Heart left ventricle (tissue), 13 donors: ENCODE data around the gene KIF13A.

Experiments
- POLR2A ChIP-seq, 2 donors: fragments of 450-650 bp; IDR thresholded peaks; one replicate each; pipeline ENCODE4 v1.6.1; 2017; ENCODE audit warnings: antibody characterized with exemption in 2 of 2, mild to moderate bottlenecking in 2 of 2, moderate library complexity in 2 of 2
- TF ChIP-seq, protein P1 (sequence below), 12 donors: fragments of 200-600 bp; sonication (generic) in 4 of 12; IDR thresholded peaks; one replicate each; pipeline versions ENCODE4 v1.5.0 to v1.8.0; 2018 to 2022; ENCODE audit warnings: antibody characterized with exemption in 12 of 12, mild to moderate bottlenecking in 5 of 12
- donor health status: ischemic (EF 13 %, LVEDD 7.1; RV severe dilation, severe dysfunction).
- donor health status: DM: no; HTN: yes; CAD: no.
- donor health status: DM: no; HTN: no; CAD: no.
- donor health status: ischemic (EF 25% LVEDD 6.9; RV normal size, moderate dysfunction).
- donor health status: ischemic (EF 25% LVEDD 5.7; RV mildly dilated, moderate dysfunction).
- donor health status: ischemic (EF 35%, LVEDD 5.7; RV mildly dilated, moderate dysfunction).
- donor health status: nonischemic (EF 11% LVEDD 7.7; RV severe dilation, severe dysfunction).
- donor health status: DM: yes; HTN: yes; CAD: no.
- donor health status: PGD.
- donor health status: ischemic (EF 29% LVEDD 5.4; RV normal size, mild dysfunction).
- donor health status: nonischemic (EF 23%, LVEDD 6.1; RV moderate dilation, normal function).

DNA sequence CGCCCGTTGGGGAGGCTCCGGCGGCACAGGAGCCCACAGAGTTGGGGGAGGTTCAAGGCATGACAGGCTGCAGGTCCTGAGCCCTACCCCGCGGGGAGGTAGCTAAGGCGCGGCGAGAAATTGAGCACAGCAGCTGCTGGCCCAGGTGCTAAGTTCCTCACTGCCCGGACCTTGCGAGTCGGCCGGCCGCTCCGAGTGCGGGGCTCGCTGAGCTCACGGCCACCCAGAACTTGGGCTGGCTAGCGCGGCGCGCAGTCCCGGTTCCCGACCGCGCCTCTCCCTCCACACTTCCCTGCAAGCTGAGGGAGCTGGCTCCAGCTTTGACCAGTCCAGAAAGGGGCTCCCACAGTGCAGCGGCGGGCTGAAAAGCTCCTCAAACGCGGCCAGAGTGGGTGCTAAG, 23.9 kb upstream of the KIF13A start:
- TF ChIP-seq, protein P1, sequence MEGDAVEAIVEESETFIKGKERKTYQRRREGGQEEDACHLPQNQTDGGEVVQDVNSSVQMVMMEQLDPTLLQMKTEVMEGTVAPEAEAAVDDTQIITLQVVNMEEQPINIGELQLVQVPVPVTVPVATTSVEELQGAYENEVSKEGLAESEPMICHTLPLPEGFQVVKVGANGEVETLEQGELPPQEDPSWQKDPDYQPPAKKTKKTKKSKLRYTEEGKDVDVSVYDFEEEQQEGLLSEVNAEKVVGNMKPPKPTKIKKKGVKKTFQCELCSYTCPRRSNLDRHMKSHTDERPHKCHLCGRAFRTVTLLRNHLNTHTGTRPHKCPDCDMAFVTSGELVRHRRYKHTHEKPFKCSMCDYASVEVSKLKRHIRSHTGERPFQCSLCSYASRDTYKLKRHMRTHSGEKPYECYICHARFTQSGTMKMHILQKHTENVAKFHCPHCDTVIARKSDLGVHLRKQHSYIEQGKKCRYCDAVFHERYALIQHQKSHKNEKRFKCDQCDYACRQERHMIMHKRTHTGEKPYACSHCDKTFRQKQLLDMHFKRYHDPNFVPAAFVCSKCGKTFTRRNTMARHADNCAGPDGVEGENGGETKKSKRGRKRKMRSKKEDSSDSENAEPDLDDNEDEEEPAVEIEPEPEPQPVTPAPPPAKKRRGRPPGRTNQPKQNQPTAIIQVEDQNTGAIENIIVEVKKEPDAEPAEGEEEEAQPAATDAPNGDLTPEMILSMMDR (IDR thresholded peaks at IDR 0.05) = no peak
- TF ChIP-seq POLR2A (IDR thresholded peaks at IDR 0.05) = no peak
